Subcutaneous abdominal adipose tissue (tissue), 5 donors: ENCODE results near the gene DUSP6.

Experiments
- H3K27ac ChIP-seq: one replicate; pipeline ENCODE4 v1.7.0; 2013; ENCODE audit warnings: low read depth, mild to moderate bottlenecking, inconsistent platforms, low read length, moderate library complexity
- H3K27me3 ChIP-seq, 5 donors: one replicate each; pipeline ENCODE4 v1.7.0; 2013; ENCODE audit warnings: low read length in 5 of 5, inconsistent platforms in 1 of 5; ENCODE audit not compliant: control insufficient read depth in 5 of 5, insufficient read depth in 4 of 5
- H3K36me3 ChIP-seq, 5 donors: one replicate each; pipeline ENCODE4 v1.7.0; 2013; ENCODE audit warnings: low read length in 5 of 5; ENCODE audit not compliant: control insufficient read depth in 5 of 5, insufficient read depth in 5 of 5
- H3K4me1 ChIP-seq, 5 donors: one replicate each; pipeline ENCODE4 v1.7.0; 2013; ENCODE audit warnings: low read length in 5 of 5, mild to moderate bottlenecking in 3 of 5, moderate library complexity in 1 of 5; ENCODE audit not compliant: control insufficient read depth in 5 of 5, insufficient read depth in 5 of 5
- H3K4me3 ChIP-seq, 5 donors: one replicate each; pipeline ENCODE4 v1.7.0; 2013; ENCODE audit warnings: low read length in 5 of 5, low read depth in 1 of 5
- H3K9ac ChIP-seq, 5 donors: one replicate each; pipeline ENCODE4 v1.7.0; 2013; ENCODE audit warnings: low read length in 5 of 5, mild to moderate bottlenecking in 4 of 5, moderate library complexity in 3 of 5
- H3K9me3 ChIP-seq, 5 donors: one replicate each; pipeline ENCODE4 v1.7.0; 2013; ENCODE audit warnings: low read length in 5 of 5; ENCODE audit not compliant: control insufficient read depth in 5 of 5
- donor health status: healthy.
- donor health status: healthy.
- donor health status: healthy.
- donor health status: healthy.
- donor health status: healthy.

DUSP6 gene, protein sequence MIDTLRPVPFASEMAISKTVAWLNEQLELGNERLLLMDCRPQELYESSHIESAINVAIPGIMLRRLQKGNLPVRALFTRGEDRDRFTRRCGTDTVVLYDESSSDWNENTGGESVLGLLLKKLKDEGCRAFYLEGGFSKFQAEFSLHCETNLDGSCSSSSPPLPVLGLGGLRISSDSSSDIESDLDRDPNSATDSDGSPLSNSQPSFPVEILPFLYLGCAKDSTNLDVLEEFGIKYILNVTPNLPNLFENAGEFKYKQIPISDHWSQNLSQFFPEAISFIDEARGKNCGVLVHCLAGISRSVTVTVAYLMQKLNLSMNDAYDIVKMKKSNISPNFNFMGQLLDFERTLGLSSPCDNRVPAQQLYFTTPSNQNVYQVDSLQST

DNA sequence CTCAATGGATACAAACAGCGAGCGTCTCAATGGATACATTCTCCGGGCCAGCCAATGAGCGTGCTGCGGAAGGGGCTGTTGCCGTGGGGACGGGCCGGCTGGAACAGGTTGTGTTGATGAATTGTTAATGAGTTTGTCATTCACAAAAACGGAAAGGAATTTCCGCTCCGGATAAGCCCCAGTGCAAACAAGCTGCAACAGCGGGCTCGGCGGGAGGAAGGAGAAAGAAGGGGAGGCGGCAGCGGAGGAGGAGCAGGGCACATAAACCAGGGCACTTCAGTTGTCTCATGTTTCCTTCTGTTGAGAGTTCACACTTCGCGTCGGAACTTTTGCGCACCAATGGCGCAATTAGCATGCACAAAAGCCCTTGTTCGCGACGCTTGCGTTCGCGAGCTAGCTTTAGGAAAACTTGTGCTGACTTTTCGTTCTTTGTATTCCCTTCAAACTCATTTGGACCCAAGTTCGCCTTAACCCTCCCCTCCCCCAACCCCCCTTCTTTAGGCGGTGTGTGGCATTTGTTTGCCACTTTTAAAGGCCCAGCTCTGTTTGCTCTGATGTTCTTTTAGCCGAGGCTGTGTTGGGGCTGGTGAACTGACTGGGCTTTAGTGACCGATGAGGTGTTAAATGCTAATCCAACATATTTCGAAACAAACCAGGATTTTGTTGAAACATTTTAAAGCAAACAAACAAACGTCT, at the start of gene DUSP6:
Gene DUSP6 (minus strand): TSS at position 10 of the 696 bp plus-strand sequence. CDS start 462 bp downstream, outside the sequence.
- no peaks in the 10 kb centered on the region for H3K9me3 ChIP-seq
- peak within 1 kb of the TSS; percentile 85 to 100 (median 97) for H3K4me3 ChIP-seq
- no peaks in the 10 kb centered on the region for H3K27me3 ChIP-seq
- H3K36me3 ChIP-seq, result peaks cover 9 to 27% (median 13%) of the 10 kb centered on the region in 5 donors
- peak within 1 kb of the TSS; percentile 98 for H3K27ac ChIP-seq
- H3K9ac ChIP-seq, result peak within 1 kb of the TSS; percentile 77 to 94 (median 87)
- peaks cover 9 to 72% (median 60%) of the 10 kb centered on the region in 5 donors for H3K4me1 ChIP-seq

DNA sequence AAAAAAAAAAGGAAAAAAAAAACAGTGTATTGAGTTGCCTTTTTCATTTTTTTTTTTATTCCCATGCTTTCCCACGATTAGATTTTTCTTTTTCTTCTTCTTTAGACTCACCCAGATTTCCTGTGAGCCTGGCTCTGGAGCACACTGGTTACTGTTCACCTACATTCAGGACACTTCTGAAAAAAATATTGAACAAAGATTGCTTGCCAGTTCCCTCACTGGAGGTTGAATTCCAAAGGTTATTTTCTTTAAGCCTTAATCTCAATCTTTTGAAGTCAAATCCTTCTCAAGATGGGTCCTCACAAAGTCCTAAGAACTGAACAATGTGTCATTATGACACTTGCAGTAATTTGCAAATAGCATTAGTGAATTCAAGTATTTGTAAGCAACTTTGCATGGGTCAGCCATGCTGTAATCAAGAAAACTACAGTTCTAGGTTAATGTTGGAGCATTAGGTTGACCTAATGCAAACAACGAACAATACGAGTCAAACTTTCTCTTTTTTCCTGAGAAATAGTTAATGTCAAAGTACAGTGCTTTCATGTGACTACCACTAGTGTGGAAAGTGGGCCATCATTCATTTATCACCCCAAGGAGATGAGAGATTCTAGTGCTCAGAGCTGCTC, 49.2 kb upstream of the DUSP6 start:
- Histone ChIP-seq H3K36me3 (no peaks in the 10 kb centered on the region), H3K27me3 (no peaks in the 10 kb centered on the region), H3K9ac (no peak overlapping the region), H3K27ac (no peak overlapping the region), H3K9me3 (no peaks in the 10 kb centered on the region), H3K4me1 (peaks cover 0 to 3% (median 0%) of the 10 kb centered on the region in 5 donors), H3K4me3 (no peak overlapping the region)

DNA sequence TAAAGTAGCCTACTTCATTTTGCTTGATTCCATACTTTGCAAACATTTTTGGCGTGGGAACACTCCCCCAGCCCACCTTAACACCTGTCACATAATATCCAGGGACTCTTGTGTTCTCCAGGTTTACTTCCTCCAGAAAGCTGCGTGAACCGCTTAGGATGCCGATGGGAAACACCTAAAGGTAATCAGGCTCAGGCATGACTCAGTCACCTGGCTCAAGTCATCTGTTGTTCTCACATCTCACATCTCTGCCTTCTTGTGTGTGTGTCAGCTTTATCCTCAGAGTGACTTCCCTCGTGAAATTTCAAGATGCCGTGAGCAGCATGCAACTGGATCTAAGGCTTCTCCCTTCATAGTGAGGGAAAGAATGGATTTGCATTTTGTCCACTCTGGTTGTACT, 48.1 kb upstream of the DUSP6 start:
- no peaks in the 10 kb centered on the region for H3K36me3 ChIP-seq
- H3K9me3 ChIP-seq, result no peaks in the 10 kb centered on the region
- no peaks in the 10 kb centered on the region for H3K4me1 ChIP-seq
- H3K4me3 ChIP-seq, result no peak overlapping the region
- no peaks in the 10 kb centered on the region for H3K27me3 ChIP-seq
- no peak overlapping the region for H3K9ac ChIP-seq
- no peak overlapping the region for H3K27ac ChIP-seq

DNA sequence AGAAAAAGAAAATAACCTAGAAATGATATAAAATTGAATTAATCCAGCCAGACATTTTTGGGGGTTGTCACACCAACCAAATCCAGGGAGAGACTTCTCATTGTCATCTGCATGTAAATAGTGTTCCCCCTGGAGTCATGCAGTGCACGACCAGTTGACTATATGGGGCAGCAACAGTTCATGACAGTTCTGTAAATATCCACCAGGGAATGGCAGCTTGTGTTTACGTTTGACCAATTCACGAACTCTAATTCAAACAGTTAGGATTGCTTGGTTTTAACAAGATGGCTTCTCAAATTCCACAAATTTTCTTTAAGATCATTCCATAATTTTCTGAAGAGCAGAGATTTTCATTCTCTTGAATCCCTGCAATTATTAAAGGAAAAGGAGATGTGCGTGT, 43.4 kb upstream of the DUSP6 start:
- H3K27ac ChIP-seq, result no peak overlapping the region
- H3K9me3 ChIP-seq, result no peaks in the 10 kb centered on the region
- no peak overlapping the region for H3K4me3 ChIP-seq

DNA sequence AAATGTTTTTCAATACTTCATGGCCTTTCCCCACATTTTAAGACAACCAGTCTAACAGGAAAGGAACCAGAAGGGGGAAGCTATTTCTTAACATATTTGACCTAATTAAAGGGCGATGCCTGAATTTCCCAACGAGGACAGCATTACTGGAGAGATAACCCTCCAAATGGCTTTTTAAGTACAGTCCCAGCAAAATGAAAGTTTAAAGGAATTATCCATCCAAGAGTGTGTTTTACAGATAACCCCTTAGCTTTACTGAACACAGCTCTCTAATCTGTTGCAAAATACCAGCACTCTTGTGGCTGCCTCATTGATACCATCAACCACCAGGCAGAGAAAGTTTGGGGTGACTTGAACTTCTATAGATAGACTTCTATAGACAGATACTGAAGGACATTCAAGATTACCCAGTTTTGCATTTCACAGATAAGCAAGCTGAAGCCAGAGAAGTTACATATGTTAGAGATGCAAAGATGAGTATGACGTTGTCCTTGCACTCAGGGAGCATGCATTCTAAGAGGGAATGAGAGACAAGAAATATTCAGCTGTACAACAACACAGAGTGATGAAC, 41.3 kb upstream of the DUSP6 start:
- Histone ChIP-seq H3K9me3 (no peaks in the 10 kb centered on the region), H3K4me3 (no peak overlapping the region), H3K36me3 (no peaks in the 10 kb centered on the region), H3K27me3 (no peaks in the 10 kb centered on the region), H3K27ac (no peak overlapping the region), H3K4me1 (peaks cover 7 to 22% (median 13%) of the 10 kb centered on the region in 5 donors), H3K9ac (no peak overlapping the region)

More for the DNA sequence above, 43.4 kb upstream of the DUSP6 start:
- Histone ChIP-seq H3K36me3 (no peaks in the 10 kb centered on the region), H3K9ac (no peak overlapping the region), H3K4me1 (peaks cover 6 to 10% (median 8%) of the 10 kb centered on the region in 5 donors), H3K27me3 (no peaks in the 10 kb centered on the region)

DNA sequence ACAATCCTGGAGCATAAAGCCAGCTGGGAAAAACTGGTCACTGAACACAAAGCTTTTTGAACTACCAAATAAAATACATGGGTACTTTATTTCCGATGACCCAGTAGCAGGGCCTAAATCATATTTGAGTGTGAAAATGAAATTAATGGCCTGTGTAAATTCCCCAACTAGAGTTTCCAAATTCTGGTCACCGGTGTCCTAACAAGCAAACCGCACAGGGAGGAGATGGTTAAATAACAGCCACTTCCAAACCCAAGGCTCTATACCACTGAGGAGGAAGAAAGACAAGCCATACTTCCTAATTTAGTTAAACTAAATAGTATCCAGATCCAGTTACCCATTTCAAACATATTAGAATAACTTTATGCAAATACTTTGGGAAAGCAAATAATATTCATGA, 40.1 kb upstream of the DUSP6 start:
- peaks cover 7 to 22% (median 13%) of the 10 kb centered on the region in 5 donors for H3K4me1 ChIP-seq
- no peak overlapping the region for H3K4me3 ChIP-seq
- no peaks in the 10 kb centered on the region for H3K9me3 ChIP-seq
- no peak overlapping the region for H3K9ac ChIP-seq
- H3K36me3 ChIP-seq, result no peaks in the 10 kb centered on the region
- no peaks in the 10 kb centered on the region for H3K27me3 ChIP-seq
- no peak overlapping the region for H3K27ac ChIP-seq

DNA sequence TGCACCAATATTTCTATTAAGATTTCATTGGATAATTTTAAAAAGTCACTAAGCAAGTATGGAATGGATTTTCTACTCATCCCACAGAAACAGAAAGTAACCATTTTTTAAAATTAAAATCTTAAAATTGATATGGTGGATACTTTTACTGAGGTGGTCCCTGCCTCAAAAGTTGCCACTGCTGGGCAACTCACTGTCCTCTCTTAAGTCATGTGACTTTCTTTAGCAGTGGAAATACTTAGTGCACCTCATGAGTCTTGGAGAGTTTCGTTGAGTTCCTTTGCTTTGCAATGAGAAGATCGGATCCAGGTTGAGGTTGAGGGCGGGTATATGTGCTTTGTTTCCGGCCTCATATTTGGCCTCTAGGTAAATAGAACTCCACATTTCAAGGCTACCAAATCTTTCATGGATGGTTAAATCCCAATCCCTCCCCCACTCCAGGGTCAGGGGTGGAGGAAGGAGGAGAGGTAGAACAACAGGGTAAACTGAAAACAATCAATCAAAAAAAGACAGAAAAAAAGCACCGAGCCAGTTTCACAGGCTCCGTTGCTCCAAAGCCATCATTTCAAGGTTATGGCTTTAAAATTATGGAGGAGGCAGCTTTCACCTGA, 39.5 kb upstream of the DUSP6 start:
- H3K36me3 ChIP-seq, result no peaks in the 10 kb centered on the region
- H3K4me3 ChIP-seq, result no peak overlapping the region
- H3K9me3 ChIP-seq, result no peaks in the 10 kb centered on the region
- peaks cover 9 to 23% (median 18%) of the 10 kb centered on the region in 5 donors for H3K4me1 ChIP-seq
- H3K9ac ChIP-seq, result no peak overlapping the region
- no peaks in the 10 kb centered on the region for H3K27me3 ChIP-seq
- no peak overlapping the region for H3K27ac ChIP-seq

DNA sequence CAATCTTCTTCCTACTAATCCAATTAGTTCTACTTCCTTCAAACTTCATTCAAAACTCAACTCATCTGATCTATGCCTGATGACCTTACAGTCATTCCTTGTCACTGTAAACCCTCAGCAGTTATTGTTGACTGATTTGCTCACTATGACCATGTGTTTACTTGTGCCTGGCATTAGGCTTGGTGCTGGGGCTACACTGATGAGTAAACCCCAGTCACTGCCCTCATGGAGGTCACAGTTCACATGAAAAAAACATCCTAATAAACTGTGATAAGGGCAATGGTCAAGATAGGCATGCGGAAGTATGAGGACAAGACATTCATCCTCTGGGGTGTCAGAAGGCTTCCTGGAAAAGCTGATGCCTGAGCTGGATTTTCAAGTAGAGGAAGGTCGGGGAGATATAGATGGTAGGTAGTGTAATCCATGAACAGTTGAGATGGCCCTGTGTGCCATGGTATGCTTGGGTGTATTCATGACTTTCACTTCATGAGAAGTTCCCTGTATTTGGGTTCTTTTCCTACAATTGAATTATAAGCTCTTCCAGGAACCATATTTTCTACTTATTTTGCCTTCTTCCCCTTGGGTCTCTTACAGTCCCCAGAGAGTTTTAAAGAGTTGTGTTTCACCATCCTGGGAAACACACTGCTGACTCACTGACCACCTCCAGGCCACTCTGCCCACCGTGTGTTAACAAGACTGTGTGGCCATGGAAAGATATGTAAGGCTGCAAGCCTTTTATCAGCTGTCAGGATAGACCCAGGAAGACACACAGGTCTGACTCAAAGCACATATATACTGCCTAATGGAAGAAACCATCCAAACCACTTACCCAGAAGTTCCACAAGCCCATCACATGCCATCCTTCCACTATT, 38.7 kb upstream of the DUSP6 start:
- no peak overlapping the region for H3K4me3 ChIP-seq
- H3K9ac ChIP-seq, result no peak overlapping the region
- no peak overlapping the region for H3K27ac ChIP-seq
- H3K36me3 ChIP-seq, result no peaks in the 10 kb centered on the region
- H3K9me3 ChIP-seq, result no peaks in the 10 kb centered on the region
- no peaks in the 10 kb centered on the region for H3K27me3 ChIP-seq
- H3K4me1 ChIP-seq, result peaks cover 9 to 31% (median 25%) of the 10 kb centered on the region in 5 donors
